UCSD-AML1 (cell line): ENCODE results near the gene SULT6B1.

ENCODE experiments used
- DNase-seq: peaks from one replicate; lab custom pipeline; 2025; ENCODE audit not compliant: unreplicated experiment; lab: John Stamatoyannopoulos, UW

SULT6B1 gene

GRCh38 chr2:37153224-37153623, 35.2 kb downstream of the SULT6B1 start:
- no peak for DNase-seq

- DNase-seq = no peak
Observed at GRCh38 chr2:37149626-37150322, 38.7 kb downstream of the SULT6B1 start.

- DNase-seq = no peak
Observed at GRCh38 chr2:37148325-37148724, 40.1 kb downstream of the SULT6B1 start.

GRCh38 chr2:37146062-37146461, 42.4 kb downstream of the SULT6B1 start:
- no peak for DNase-seq

- no peak for DNase-seq
Observed at GRCh38 chr2:37143974-37144373, 44.5 kb downstream of the SULT6B1 start.

GRCh38 chr2:37142546-37142945, 45.9 kb downstream of the SULT6B1 start:
- no peak for DNase-seq

- DNase-seq = no peak
Observed at GRCh38 chr2:37132914-37133313, 55.6 kb downstream of the SULT6B1 start.

GRCh38 chr2:37125416-37125815, 63.1 kb downstream of the SULT6B1 start:
- DNase-seq = no peak

- DNase-seq = no peak
Observed at GRCh38 chr2:37119157-37119556, 69.3 kb downstream of the SULT6B1 start.
